Ishikawa (cell line): Measurements from ENCODE around the gene FOXO6.
A peak's percentile ranks its signal among the peaks of the same experiment; 100 is the strongest.

Experiments
- CEBPB ChIP-seq: IDR thresholded peaks from 2 replicates; pipeline ENCODE4 v1.6.1; 2012
- NFIC ChIP-seq: IDR thresholded peaks from 2 replicates; pipeline ENCODE4 v1.6.1; 2012
- RAD21 ChIP-seq: IDR thresholded peaks from 2 replicates; pipeline ENCODE4 v1.6.1; 2012; ENCODE audit warnings: low read depth
- TF ChIP-seq, protein P1 (sequence below): IDR thresholded peaks from 2 replicates; pipeline ENCODE4 v1.6.1; 2012
- TF ChIP-seq, protein P2 (sequence below): IDR thresholded peaks from 2 replicates; pipeline ENCODE4 v1.6.1; 2012; ENCODE audit warnings: low read depth, mild to moderate bottlenecking

DNA sequence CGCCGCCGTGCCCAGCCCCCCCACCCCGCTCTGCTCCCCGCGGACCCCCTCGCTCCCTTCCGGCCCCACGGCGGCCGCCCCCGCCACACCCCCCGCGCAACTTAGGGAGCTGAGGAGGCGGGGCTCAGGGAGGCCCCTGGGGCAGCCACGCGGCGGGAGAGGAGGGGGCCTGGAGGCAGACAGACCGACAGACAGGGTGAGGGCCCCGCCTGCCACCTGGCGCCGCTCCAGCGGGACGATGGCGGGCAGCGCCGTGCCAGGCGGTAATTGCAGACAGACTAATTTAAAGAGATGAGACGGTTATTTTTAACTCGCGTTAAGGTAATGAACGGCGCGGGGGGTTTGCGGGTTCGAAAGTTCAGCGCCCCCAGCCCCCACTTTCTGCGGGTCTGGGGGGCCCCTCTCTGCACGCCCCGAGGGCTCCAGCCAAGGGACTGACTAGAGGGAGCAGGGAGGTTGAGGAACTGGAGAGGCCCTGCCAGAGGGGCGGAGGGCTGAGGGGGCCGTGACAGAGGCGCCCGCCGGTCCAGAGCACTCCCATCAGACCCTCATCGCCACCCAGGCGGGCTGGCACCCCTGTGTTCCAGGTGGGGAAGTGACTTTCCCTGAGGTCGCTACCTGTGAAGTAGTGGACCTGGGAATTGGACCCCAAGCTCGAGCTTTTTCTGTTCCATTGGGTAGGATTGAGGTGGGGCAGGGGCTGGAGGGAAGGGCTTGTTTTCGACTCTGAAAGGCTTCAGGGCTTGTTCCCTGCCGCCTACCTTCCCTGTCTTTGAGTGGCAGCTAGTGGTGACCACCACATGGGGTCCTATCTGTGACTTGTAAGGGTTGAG, 5.4 kb downstream of the FOXO6 start:
- TF ChIP-seq RAD21: no peak
- peak; percentile 78 for TF ChIP-seq NFIC
- TF ChIP-seq, protein P1, sequence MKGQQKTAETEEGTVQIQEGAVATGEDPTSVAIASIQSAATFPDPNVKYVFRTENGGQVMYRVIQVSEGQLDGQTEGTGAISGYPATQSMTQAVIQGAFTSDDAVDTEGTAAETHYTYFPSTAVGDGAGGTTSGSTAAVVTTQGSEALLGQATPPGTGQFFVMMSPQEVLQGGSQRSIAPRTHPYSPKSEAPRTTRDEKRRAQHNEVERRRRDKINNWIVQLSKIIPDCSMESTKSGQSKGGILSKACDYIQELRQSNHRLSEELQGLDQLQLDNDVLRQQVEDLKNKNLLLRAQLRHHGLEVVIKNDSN: no peak
- TF ChIP-seq CEBPB: no peak
- TF ChIP-seq, protein P2, sequence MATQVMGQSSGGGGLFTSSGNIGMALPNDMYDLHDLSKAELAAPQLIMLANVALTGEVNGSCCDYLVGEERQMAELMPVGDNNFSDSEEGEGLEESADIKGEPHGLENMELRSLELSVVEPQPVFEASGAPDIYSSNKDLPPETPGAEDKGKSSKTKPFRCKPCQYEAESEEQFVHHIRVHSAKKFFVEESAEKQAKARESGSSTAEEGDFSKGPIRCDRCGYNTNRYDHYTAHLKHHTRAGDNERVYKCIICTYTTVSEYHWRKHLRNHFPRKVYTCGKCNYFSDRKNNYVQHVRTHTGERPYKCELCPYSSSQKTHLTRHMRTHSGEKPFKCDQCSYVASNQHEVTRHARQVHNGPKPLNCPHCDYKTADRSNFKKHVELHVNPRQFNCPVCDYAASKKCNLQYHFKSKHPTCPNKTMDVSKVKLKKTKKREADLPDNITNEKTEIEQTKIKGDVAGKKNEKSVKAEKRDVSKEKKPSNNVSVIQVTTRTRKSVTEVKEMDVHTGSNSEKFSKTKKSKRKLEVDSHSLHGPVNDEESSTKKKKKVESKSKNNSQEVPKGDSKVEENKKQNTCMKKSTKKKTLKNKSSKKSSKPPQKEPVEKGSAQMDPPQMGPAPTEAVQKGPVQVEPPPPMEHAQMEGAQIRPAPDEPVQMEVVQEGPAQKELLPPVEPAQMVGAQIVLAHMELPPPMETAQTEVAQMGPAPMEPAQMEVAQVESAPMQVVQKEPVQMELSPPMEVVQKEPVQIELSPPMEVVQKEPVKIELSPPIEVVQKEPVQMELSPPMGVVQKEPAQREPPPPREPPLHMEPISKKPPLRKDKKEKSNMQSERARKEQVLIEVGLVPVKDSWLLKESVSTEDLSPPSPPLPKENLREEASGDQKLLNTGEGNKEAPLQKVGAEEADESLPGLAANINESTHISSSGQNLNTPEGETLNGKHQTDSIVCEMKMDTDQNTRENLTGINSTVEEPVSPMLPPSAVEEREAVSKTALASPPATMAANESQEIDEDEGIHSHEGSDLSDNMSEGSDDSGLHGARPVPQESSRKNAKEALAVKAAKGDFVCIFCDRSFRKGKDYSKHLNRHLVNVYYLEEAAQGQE: no peak
